ENCODE data around the gene SELENOV. TPM values are rescaled to one million over a fixed set of nuclear protein-coding genes. Genes with fewer than 3 reads are reported as not detected.

The SELENOV gene
- total and polyA plus RNA-seq, 9 of the 15 experiments (the other 6 are each of a cell fraction or from before 2014, with no cell fraction given) = 0.04 to 0.09 (median 0.06) TPM; not detected in 4

DNA sequence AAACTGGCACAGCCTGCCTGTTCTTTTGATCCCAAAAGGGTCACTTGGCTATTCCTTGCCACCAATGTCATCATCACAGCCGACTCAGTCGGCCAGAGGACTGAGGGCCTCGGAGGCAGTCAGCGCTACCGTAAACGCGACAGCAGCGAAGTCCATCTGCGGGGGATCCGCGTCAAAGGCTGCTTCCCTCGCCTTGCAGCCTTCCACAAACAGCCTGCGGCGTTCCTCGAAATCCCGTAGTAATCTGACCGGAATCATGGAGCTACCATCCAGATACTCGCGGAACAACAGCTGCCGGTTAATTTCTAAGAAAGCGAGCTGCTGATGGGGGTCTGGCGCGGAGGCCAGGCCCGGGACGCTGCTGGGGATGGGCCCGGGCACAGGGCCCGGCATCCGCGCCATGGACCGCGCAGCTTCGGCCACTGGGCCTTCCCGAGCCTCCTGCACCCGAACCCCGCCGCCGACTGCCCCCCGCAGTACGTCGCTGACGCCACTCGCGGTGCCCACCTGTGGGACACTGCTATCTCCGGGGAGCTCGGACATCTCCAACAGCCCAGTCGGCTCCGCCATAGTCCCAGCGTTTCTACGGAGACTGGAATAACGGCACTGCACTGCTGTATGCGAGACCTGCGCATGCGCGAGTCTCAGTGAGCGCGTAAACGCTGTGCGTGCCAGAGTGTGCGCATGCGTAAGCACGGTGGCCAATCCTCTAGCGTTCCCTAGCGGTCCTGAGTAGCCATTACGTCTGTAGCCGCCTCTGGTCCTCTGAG is 17.5 kb downstream of the SELENOV start, which contains the start of gene EID2B (continued):
- TF ChIP-seq RBM22 (IDR thresholded peaks at IDR 0.05; ENCODE audit: low read depth, low read length, poor library complexity, severe bottlenecking) (no peak), ZNF431 (CRISPR knock-in tag; IDR thresholded peaks at IDR 0.05) (no peak), KAT2B (IDR thresholded peaks at IDR 0.05; ENCODE audit: low read depth, low read length) (no peak), ZNF134 (CRISPR knock-in tag; conservative IDR thresholded peaks at IDR 0.05) (no peak), ZBTB17 (CRISPR knock-in tag; IDR thresholded peaks at IDR 0.05) (0 out of 2 replicates have a peak, but pooled peaks have one; percentile 28), NFATC3 (IDR thresholded peaks at IDR 0.05) (no peak), JUNB (CRISPR knock-in tag; conservative IDR thresholded peaks at IDR 0.05) (no peak), TCF15 (CRISPR knock-in tag; IDR thresholded peaks at IDR 0.05) (no peak), ZNF584 (CRISPR knock-in tag; IDR thresholded peaks at IDR 0.05; ENCODE audit: low read depth) (no peak), HNRNPUL1 (IDR thresholded peaks at IDR 0.05; ENCODE audit: low read length) (no peak), ZNF316 (IDR thresholded peaks at IDR 0.05) (no peak), CREBBP (IDR thresholded peaks at IDR 0.05; ENCODE audit: low read depth, low read length) (no peak), GATAD2A (IDR thresholded peaks at IDR 0.05) (no peak), CSDE1 (IDR thresholded peaks at IDR 0.05) (no peak)
- TF ChIP-seq, protein P1, sequence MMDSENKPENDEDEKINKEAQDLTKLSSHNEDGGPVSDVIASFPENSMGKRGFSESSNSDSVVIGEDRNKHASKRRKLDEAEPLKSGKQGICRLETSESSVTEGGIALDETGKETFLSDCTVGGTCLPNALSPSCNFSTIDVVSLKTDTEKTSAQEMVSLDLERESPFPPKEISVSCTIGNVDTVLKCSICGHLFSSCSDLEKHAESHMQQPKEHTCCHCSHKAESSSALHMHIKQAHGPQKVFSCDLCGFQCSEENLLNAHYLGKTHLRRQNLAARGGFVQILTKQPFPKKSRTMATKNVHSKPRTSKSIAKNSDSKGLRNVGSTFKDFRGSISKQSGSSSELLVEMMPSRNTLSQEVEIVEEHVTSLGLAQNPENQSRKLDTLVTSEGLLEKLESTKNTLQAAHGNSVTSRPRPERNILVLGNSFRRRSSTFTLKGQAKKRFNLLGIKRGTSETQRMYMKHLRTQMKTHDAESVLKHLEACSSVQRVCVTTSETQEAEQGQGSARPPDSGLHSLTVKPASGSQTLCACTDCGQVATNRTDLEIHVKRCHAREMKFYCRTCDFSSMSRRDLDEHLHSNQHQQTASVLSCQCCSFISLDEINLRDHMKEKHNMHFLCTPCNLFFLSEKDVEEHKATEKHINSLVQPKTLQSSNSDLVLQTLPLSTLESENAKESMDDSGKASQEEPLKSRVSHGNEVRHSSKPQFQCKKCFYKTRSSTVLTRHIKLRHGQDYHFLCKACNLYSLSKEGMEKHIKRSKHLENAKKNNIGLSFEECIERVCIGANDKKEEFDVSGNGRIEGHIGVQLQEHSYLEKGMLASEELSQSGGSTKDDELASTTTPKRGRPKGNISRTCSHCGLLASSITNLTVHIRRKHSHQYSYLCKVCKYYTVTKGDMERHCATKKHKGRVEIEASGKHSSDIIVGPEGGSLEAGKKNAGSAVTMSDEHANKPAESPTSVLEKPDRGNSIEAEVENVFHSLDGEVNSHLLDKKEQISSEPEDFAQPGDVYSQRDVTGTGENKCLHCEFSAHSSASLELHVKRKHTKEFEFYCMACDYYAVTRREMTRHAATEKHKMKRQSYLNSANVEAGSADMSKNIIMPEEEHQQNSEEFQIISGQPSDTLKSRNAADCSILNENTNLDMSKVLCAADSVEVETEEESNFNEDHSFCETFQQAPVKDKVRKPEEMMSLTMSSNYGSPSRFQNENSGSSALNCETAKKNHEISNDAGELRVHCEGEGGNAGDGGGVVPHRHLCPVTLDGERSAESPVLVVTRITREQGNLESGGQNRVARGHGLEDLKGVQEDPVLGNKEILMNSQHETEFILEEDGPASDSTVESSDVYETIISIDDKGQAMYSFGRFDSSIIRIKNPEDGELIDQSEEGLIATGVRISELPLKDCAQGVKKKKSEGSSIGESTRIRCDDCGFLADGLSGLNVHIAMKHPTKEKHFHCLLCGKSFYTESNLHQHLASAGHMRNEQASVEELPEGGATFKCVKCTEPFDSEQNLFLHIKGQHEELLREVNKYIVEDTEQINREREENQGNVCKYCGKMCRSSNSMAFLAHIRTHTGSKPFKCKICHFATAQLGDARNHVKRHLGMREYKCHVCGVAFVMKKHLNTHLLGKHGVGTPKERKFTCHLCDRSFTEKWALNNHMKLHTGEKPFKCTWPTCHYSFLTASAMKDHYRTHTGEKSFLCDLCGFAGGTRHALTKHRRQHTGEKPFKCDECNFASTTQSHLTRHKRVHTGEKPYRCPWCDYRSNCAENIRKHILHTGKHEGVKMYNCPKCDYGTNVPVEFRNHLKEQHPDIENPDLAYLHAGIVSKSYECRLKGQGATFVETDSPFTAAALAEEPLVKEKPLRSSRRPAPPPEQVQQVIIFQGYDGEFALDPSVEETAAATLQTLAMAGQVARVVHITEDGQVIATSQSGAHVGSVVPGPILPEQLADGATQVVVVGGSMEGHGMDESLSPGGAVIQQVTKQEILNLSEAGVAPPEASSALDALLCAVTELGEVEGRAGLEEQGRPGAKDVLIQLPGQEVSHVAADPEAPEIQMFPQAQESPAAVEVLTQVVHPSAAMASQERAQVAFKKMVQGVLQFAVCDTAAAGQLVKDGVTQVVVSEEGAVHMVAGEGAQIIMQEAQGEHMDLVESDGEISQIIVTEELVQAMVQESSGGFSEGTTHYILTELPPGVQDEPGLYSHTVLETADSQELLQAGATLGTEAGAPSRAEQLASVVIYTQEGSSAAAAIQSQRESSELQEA (IDR thresholded peaks at IDR 0.05; ENCODE audit: low read depth) = no peak
- TF ChIP-seq, protein P2, sequence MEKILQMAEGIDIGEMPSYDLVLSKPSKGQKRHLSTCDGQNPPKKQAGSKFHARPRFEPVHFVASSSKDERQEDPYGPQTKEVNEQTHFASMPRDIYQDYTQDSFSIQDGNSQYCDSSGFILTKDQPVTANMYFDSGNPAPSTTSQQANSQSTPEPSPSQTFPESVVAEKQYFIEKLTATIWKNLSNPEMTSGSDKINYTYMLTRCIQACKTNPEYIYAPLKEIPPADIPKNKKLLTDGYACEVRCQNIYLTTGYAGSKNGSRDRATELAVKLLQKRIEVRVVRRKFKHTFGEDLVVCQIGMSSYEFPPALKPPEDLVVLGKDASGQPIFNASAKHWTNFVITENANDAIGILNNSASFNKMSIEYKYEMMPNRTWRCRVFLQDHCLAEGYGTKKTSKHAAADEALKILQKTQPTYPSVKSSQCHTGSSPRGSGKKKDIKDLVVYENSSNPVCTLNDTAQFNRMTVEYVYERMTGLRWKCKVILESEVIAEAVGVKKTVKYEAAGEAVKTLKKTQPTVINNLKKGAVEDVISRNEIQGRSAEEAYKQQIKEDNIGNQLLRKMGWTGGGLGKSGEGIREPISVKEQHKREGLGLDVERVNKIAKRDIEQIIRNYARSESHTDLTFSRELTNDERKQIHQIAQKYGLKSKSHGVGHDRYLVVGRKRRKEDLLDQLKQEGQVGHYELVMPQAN (IDR thresholded peaks at IDR 0.05; ENCODE audit: borderline replicate concordance) = no peak
- TF ChIP-seq, protein P3, sequence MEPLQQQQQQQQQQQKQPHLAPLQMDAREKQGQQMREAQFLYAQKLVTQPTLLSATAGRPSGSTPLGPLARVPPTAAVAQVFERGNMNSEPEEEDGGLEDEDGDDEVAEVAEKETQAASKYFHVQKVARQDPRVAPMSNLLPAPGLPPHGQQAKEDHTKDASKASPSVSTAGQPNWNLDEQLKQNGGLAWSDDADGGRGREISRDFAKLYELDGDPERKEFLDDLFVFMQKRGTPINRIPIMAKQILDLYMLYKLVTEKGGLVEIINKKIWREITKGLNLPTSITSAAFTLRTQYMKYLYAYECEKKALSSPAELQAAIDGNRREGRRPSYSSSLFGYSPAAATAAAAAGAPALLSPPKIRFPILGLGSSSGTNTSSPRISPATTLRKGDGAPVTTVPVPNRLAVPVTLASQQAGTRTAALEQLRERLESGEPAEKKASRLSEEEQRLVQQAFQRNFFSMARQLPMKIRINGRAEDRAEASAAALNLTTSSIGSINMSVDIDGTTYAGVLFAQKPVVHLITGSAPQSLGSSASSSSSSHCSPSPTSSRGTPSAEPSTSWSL (CRISPR knock-in tag; IDR thresholded peaks at IDR 0.05; ENCODE audit: borderline replicate concordance) = no peak

Measured in K562 (cell line).